ENCODE data around the gene SLC39A1.

The SLC39A1 gene

DNA sequence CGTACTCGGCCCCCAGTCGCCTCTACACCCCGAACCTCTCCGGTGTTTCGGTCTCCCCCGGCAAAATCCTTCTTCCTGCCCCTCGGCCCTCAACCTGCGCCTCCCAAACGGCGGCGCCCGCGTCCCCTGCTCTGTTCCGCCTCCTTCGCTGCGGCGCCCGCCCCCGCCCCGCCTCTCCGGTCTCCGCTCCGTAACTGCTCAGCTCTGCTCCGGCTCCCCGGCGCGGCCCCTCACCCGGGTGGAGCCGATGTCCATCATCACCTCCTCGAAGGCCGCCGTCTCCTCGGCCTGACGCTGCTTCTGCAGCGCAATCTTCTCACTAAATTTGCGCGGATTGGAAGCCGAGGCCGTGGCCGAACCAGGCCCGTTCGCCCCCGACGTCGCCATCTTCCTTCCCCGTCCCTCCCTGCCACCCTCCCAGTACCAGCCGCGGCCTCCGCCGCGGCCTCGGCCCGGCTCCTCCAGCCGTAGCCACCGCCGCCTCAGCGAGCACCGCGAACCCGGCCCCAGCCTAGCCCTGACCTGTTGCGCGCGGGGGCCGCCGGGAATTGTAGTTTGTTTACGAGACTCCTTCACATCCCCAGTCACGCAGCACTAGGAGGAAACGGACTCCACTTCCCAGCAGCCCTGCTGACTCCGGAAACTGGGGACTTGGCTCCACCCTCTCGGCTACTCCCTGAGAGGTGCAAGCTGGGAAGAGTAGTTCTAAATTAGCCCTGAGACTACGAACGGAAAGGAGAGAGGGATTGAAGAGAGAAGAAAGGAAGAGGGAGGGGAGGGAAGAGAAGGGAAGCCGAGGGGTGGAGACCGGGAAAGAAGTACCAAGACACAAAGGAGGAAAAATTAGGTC, 5.0 kb downstream of the SLC39A1 start, which contains the start of gene CRTC2:
TSS of gene CRTC2 (minus strand) at position 502 of the 850 bp plus-strand sequence. CDS start at position 387, 115 bp downstream.
- H3K9me3 ChIP-seq (ENCODE audit: control insufficient read depth, insufficient read depth, low read length), result no peaks in the 10 kb centered on the region
- peak within 1 kb of the TSS; percentile 97 for H3K4me3 ChIP-seq (ENCODE audit: low read depth, low read length)
- H3K27me3 ChIP-seq (ENCODE audit: control insufficient read depth, insufficient read depth, low read length), result no peaks in the 10 kb centered on the region
- H3K9ac ChIP-seq (ENCODE audit: low read depth, low read length), result peak within 1 kb of the TSS; percentile 71
- peaks cover 16% of the 10 kb centered on the region for H3K4me1 ChIP-seq (ENCODE audit: control insufficient read depth, insufficient read depth, low read length)
- peaks cover 16% of the 10 kb centered on the region for H3K36me3 ChIP-seq (ENCODE audit: control insufficient read depth, insufficient read depth, low read length)

GRCh38 chr1:153957744-153958110, 5.6 kb downstream of the SLC39A1 start:
- H3K36me3 ChIP-seq (ENCODE audit: control insufficient read depth, insufficient read depth, low read length), result peaks cover 19% of the 10 kb centered on the region
- H3K4me1 ChIP-seq (ENCODE audit: control insufficient read depth, insufficient read depth, low read length), result peaks cover 16% of the 10 kb centered on the region
- H3K9ac ChIP-seq (ENCODE audit: low read depth, low read length), result peak overlapping the region; percentile 71
- no peaks in the 10 kb centered on the region for H3K27me3 ChIP-seq (ENCODE audit: control insufficient read depth, insufficient read depth, low read length)
- peak overlapping the region; percentile 97 for H3K4me3 ChIP-seq (ENCODE audit: low read depth, low read length)
- no peaks in the 10 kb centered on the region for H3K9me3 ChIP-seq (ENCODE audit: control insufficient read depth, insufficient read depth, low read length)

GRCh38 chr1:153956997-153957715, 6.2 kb downstream of the SLC39A1 start:
- Histone ChIP-seq H3K36me3 (ENCODE audit: control insufficient read depth, insufficient read depth, low read length) (peaks cover 24% of the 10 kb centered on the region), H3K9me3 (ENCODE audit: control insufficient read depth, insufficient read depth, low read length) (no peaks in the 10 kb centered on the region), H3K4me1 (ENCODE audit: control insufficient read depth, insufficient read depth, low read length) (peaks cover 15% of the 10 kb centered on the region), H3K9ac (ENCODE audit: low read depth, low read length) (peak overlapping the region; percentile 71), H3K27me3 (ENCODE audit: control insufficient read depth, insufficient read depth, low read length) (no peaks in the 10 kb centered on the region), H3K4me3 (ENCODE audit: low read depth, low read length) (peak overlapping the region; percentile 97)

DNA sequence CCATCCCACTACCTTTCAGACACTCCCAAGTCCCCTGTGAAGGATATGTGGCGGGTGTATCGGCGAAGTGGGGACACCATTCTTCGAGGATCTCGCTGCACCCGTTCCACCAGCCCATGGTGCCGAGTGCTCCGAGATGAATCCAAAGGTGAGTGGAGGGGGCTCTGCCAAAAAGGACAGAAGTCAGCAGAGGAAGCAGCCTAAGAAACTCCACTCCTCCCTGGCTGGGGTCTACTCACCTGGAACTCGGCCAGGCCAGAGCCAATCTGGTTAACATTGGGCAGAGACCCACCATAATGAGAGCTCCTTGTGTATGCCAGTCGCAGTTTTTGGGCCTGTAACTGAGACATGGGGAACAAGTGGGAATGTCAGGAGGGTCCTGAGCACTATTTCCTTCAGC, 8.5 kb downstream of the SLC39A1 start:
- H3K9ac ChIP-seq (ENCODE audit: low read depth, low read length), result no peak overlapping the region
- no peak overlapping the region for H3K4me3 ChIP-seq (ENCODE audit: low read depth, low read length)
- peaks cover 25% of the 10 kb centered on the region for H3K36me3 ChIP-seq (ENCODE audit: control insufficient read depth, insufficient read depth, low read length)

DNA sequence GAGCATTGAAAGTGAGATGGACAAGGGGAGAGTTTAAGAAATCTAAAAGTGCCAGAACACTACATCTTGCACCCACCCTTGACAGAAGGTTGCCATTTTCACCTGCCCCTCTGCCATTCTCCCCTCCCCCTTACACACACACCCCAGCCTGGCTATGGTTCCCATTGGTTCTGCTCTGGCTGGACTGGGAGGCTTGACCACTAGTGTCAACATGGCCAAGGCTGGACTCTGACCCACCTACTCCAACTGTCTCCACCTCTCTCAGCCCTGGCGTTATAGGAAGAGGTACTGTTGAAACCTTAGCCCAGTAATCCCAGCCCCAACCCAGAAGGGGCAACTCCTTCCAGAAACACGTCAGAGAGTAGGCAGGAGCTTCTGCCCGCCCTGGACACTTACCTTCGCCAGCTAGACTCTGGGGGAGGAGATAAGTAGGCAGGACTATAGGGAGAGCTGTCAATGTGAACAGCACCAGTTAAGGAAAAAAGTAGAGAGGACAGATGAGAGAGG, 9.4 kb downstream of the SLC39A1 start:
- H3K9me3 ChIP-seq (ENCODE audit: control insufficient read depth, insufficient read depth, low read length), result no peaks in the 10 kb centered on the region
- peaks cover 4% of the 10 kb centered on the region for H3K4me1 ChIP-seq (ENCODE audit: control insufficient read depth, insufficient read depth, low read length)
- H3K9ac ChIP-seq (ENCODE audit: low read depth, low read length), result no peak overlapping the region
- H3K27me3 ChIP-seq (ENCODE audit: control insufficient read depth, insufficient read depth, low read length), result no peaks in the 10 kb centered on the region
- peaks cover 25% of the 10 kb centered on the region for H3K36me3 ChIP-seq (ENCODE audit: control insufficient read depth, insufficient read depth, low read length)
- H3K4me3 ChIP-seq (ENCODE audit: low read depth, low read length), result no peak overlapping the region

More for the DNA sequence above, 8.5 kb downstream of the SLC39A1 start:
- no peaks in the 10 kb centered on the region for H3K9me3 ChIP-seq (ENCODE audit: control insufficient read depth, insufficient read depth, low read length)
- H3K27me3 ChIP-seq (ENCODE audit: control insufficient read depth, insufficient read depth, low read length), result no peaks in the 10 kb centered on the region
- H3K4me1 ChIP-seq (ENCODE audit: control insufficient read depth, insufficient read depth, low read length), result peaks cover 7% of the 10 kb centered on the region

GRCh38 chr1:153951801-153952200, 11.5 kb downstream of the SLC39A1 start:
- peaks cover 34% of the 10 kb centered on the region for H3K36me3 ChIP-seq (ENCODE audit: control insufficient read depth, insufficient read depth, low read length)
- H3K9me3 ChIP-seq (ENCODE audit: control insufficient read depth, insufficient read depth, low read length), result no peaks in the 10 kb centered on the region
- no peak overlapping the region for H3K4me3 ChIP-seq (ENCODE audit: low read depth, low read length)
- no peaks in the 10 kb centered on the region for H3K27me3 ChIP-seq (ENCODE audit: control insufficient read depth, insufficient read depth, low read length)
- no peaks in the 10 kb centered on the region for H3K4me1 ChIP-seq (ENCODE audit: control insufficient read depth, insufficient read depth, low read length)
- no peak overlapping the region for H3K9ac ChIP-seq (ENCODE audit: low read depth, low read length)

DNA sequence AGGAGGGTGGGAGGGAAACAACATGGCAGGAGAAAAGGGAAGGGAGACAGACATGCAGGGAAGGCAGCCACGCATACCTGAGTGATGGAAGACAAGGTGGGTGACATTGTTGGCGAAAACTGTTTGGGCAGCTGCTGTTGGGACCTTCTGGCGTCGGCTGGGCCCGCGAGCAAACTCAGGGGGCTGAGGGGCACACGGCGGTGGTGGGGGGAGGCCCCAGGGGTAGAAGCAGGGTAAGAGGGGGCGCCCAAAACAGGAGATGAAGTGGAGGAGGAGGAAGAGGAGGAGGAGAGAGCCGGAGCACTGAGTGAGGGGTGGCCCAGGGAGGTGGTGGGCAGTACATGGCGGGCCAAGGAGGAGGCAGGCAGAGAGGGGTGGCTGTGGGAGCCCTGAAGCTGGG, 12.2 kb downstream of the SLC39A1 start:
- H3K4me1 ChIP-seq (ENCODE audit: control insufficient read depth, insufficient read depth, low read length), result no peaks in the 10 kb centered on the region
- H3K36me3 ChIP-seq (ENCODE audit: control insufficient read depth, insufficient read depth, low read length), result peaks cover 37% of the 10 kb centered on the region
- H3K9ac ChIP-seq (ENCODE audit: low read depth, low read length), result no peak overlapping the region
- no peaks in the 10 kb centered on the region for H3K9me3 ChIP-seq (ENCODE audit: control insufficient read depth, insufficient read depth, low read length)
- H3K4me3 ChIP-seq (ENCODE audit: low read depth, low read length), result no peak overlapping the region
- no peaks in the 10 kb centered on the region for H3K27me3 ChIP-seq (ENCODE audit: control insufficient read depth, insufficient read depth, low read length)

DNA sequence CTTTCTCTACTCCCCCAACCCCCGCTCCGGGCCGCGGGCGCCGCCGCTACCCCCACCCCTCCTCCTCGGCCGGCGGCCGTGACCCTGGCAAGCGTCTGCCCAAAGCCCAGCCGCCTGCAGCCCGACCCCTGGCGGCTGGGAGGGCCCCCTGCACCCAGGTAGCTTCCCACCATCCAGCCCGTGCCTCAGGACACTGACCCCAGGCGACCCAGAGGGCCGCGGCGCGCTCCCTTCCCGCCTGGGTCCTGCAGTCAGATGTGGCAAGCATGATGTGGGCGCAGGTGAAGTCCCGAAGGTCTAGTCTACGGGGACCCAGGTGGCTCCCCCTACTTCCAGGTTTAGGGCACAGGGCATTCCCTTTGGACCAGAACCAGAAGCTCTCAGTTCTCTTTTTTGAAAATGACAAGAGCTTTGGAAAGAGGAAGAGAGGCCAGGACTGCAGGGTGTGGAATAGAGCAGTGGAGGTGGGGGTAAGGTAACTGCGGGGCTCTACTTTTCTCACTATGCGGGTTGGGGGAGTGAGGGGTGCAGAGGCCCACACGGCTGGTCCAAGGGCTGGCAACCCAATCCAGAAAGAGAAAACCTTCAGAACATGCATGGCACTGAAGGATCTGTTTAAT, 16.6 kb downstream of the SLC39A1 start, which contains the start of gene DENND4B:
TSS of gene DENND4B (minus strand) at position 97 of the 620 bp plus-strand sequence. CDS start 2,344 bp downstream, outside the sequence.
- Histone ChIP-seq H3K36me3 (ENCODE audit: control insufficient read depth, insufficient read depth, low read length) (peaks cover 27% of the 10 kb centered on the region), H3K4me3 (ENCODE audit: low read depth, low read length) (peak within 1 kb of the TSS; percentile 78), H3K27me3 (ENCODE audit: control insufficient read depth, insufficient read depth, low read length) (no peaks in the 10 kb centered on the region), H3K9ac (ENCODE audit: low read depth, low read length) (peak within 1 kb of the TSS; percentile 90), H3K9me3 (ENCODE audit: control insufficient read depth, insufficient read depth, low read length) (no peaks in the 10 kb centered on the region), H3K4me1 (ENCODE audit: control insufficient read depth, insufficient read depth, low read length) (peaks cover 4% of the 10 kb centered on the region)

DNA sequence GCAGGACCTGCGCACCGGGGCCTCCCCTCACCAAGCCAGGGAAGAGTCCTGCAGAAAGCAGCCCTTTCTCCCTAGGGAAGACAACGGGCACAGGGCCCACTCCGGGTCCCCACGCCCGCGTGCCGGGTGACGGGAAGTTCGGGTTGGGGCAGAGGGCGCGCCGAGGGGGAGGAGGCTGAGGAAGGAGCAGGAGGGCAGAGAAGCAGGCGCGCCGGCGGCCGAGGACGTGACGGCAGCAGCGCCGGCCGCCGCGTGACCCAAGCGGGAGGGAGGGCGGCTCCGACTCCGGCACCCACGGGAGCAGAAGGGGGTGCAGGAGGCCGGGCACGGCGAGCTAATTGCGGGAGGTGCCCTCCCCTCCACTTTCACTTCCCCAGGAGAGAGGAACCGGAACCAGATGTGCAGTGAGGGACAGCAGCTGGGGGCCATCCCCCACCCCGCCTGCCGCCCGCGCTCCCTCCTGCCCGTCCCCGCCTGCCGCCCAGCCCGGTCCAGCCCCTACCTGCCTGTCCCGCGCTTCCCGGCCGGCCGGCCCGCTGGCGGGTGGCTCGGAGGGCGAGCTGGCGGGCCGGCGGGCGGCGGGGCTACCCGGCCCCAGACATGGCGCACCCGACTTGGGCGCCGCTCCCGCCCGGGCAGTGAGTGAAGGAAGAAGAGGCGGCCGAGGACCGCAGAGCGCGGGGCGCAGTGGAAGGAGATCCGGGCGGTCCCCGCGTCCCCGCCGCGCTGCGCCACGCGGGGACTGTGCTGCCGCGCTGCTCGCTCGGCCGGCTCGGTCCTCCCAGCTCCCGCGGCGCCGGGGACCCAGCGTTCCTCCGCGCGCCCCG, 17.3 kb downstream of the SLC39A1 start:
- H3K27me3 ChIP-seq (ENCODE audit: control insufficient read depth, insufficient read depth, low read length), result no peaks in the 10 kb centered on the region
- H3K4me3 ChIP-seq (ENCODE audit: low read depth, low read length), result peak overlapping the region; percentile 78
- no peaks in the 10 kb centered on the region for H3K9me3 ChIP-seq (ENCODE audit: control insufficient read depth, insufficient read depth, low read length)
- H3K9ac ChIP-seq (ENCODE audit: low read depth, low read length), result peak overlapping the region; percentile 90
- peaks cover 25% of the 10 kb centered on the region for H3K36me3 ChIP-seq (ENCODE audit: control insufficient read depth, insufficient read depth, low read length)
- H3K4me1 ChIP-seq (ENCODE audit: control insufficient read depth, insufficient read depth, low read length), result peaks cover 4% of the 10 kb centered on the region

GRCh38 chr1:153945131-153945794, 18.1 kb downstream of the SLC39A1 start:
- peaks cover 32% of the 10 kb centered on the region for H3K36me3 ChIP-seq (ENCODE audit: control insufficient read depth, insufficient read depth, low read length)

More at GRCh38 chr1:153945131-153945794, 18.1 kb downstream of the SLC39A1 start:
- H3K27me3 ChIP-seq (ENCODE audit: control insufficient read depth, insufficient read depth, low read length), result no peaks in the 10 kb centered on the region
- H3K9ac ChIP-seq (ENCODE audit: low read depth, low read length), result peak overlapping the region; percentile 90
- peaks cover 4% of the 10 kb centered on the region for H3K4me1 ChIP-seq (ENCODE audit: control insufficient read depth, insufficient read depth, low read length)
- no peaks in the 10 kb centered on the region for H3K9me3 ChIP-seq (ENCODE audit: control insufficient read depth, insufficient read depth, low read length)
- H3K4me3 ChIP-seq (ENCODE audit: low read depth, low read length), result peak overlapping the region; percentile 78
